OCI-LY1 (cell line): ENCODE data around the gene OPN1MW.
"Not testable (repeated sequence)": the region's sequence is repeated elsewhere in the genome, so short reads cannot be mapped to it uniquely, and the experiment has no call there.

Experiments used
- H2AFZ ChIP-seq: fragments of 200-600 bp; sonication (generic), shearing (Covaris generic); 2 replicates; pipeline ENCODE4 v1.6.0; 2014; ENCODE audit warnings: antibody characterized with exemption, mild to moderate bottlenecking, low read length
- H3F3A ChIP-seq: fragments of 200-600 bp; sonication (generic), shearing (Covaris generic); 2 replicates; pipeline ENCODE4 v1.6.0; 2014; ENCODE audit warnings: mild to moderate bottlenecking, antibody characterized with exemption, low read length, moderate library complexity; ENCODE audit not compliant: insufficient read depth
- H3K27ac ChIP-seq: fragments of 200-600 bp; sonication (generic); 2 replicates; pipeline ENCODE4 v1.5.1; 2014; ENCODE audit warnings: low read length, mixed run types, mild to moderate bottlenecking, low read depth; ENCODE audit not compliant: poor library complexity, severe bottlenecking
- H3K27me3 ChIP-seq: fragments of 200-600 bp; sonication (generic); 2 replicates; pipeline ENCODE4 v1.6.0; 2014; ENCODE audit warnings: antibody characterized with exemption, mild to moderate bottlenecking, low read length, moderate library complexity; ENCODE audit not compliant: insufficient read depth
- H3K36me3 ChIP-seq: fragments of 200-600 bp; sonication (generic); 2 replicates; pipeline ENCODE4 v1.6.1; 2014; ENCODE audit warnings: mild to moderate bottlenecking, antibody characterized with exemption, low read length, moderate library complexity, mixed read lengths; ENCODE audit not compliant: insufficient read depth
- H3K4me1 ChIP-seq: fragments of 200-600 bp; sonication (generic); 2 replicates; pipeline ENCODE4 v1.5.1; 2014; ENCODE audit warnings: mild to moderate bottlenecking, low read length, moderate library complexity; ENCODE audit not compliant: insufficient read depth, severe bottlenecking
- H3K4me2 ChIP-seq: fragments of 200-600 bp; sonication (generic), shearing (Covaris generic); 2 replicates; pipeline ENCODE4 v1.6.1; 2014; ENCODE audit warnings: low read length
- H3K4me3 ChIP-seq: fragments of 200-600 bp; sonication (generic); 2 replicates; pipeline ENCODE4 v1.5.1; 2014; ENCODE audit warnings: low read length, low read depth, mild to moderate bottlenecking, mixed read lengths; ENCODE audit not compliant: poor library complexity, severe bottlenecking
- H3K79me2 ChIP-seq: fragments of 200-600 bp; shearing (Covaris generic); 2 replicates; pipeline ENCODE4 v1.6.1; 2016; ENCODE audit warnings: mixed run types, low read length, mixed read lengths; ENCODE audit not compliant: insufficient read depth
- H3K9ac ChIP-seq: fragments of 200-600 bp; sonication (generic), shearing (Covaris generic); 2 replicates; pipeline ENCODE4 v1.6.1; 2014; ENCODE audit warnings: mild to moderate bottlenecking, low read length, mixed read lengths
- H3K9me2 ChIP-seq: fragments of 200-600 bp; sonication (generic), shearing (Covaris generic); 2 replicates; pipeline ENCODE4 v1.6.1; 2014; ENCODE audit warnings: low read depth, mild to moderate bottlenecking, low read length, mixed read lengths
- H3K9me3 ChIP-seq: fragments of 200-600 bp; shearing (Covaris generic); 2 replicates; pipeline ENCODE4 v1.6.1; 2014; ENCODE audit warnings: low read length, mixed read lengths
- H4K20me1 ChIP-seq: fragments of 200-600 bp; sonication (generic), shearing (Covaris generic); 2 replicates; pipeline ENCODE4 v1.6.0; 2016; ENCODE audit warnings: mild to moderate bottlenecking, low read length; ENCODE audit not compliant: insufficient read depth

Gene OPN1MW

GRCh38 chrX:154211057-154211456, 28.7 kb downstream of the OPN1MW start:
- H3K9ac ChIP-seq, H3K27me3 ChIP-seq, H3K4me1 ChIP-seq, H4K20me1 ChIP-seq, H3K4me2 ChIP-seq, H3F3A ChIP-seq, H2AFZ ChIP-seq, H3K36me3 ChIP-seq, H3K9me2 ChIP-seq, H3K27ac ChIP-seq, H3K79me2 ChIP-seq, H3K9me3 ChIP-seq, H3K4me3 ChIP-seq: not testable (repeated sequence)

GRCh38 chrX:154211499-154211898, 29.1 kb downstream of the OPN1MW start:
- H3K79me2 ChIP-seq, H3K36me3 ChIP-seq, H3F3A ChIP-seq, H3K9ac ChIP-seq, H3K9me2 ChIP-seq, H4K20me1 ChIP-seq, H3K9me3 ChIP-seq, H3K4me3 ChIP-seq, H3K4me2 ChIP-seq, H2AFZ ChIP-seq, H3K27ac ChIP-seq, H3K4me1 ChIP-seq, H3K27me3 ChIP-seq: not testable (repeated sequence)

DNA sequence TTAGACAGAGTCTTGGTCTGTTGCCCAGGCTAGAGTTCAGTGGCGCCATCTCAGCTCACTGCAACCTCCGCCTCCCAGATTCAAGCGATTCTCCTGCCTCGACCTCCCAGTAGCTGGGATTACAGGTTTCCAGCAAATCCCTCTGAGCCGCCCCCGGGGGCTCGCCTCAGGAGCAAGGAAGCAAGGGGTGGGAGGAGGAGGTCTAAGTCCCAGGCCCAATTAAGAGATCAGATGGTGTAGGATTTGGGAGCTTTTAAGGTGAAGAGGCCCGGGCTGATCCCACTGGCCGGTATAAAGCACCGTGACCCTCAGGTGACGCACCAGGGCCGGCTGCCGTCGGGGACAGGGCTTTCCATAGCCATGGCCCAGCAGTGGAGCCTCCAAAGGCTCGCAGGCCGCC, 37.1 kb downstream of the OPN1MW start, which contains the start of gene OPN1MW2:
Gene OPN1MW2, plus strand, starts transcription at position 301 of the 400 bp plus-strand sequence. Its CDS starts 60 bp downstream, at position 361.
- not testable (repeated sequence) for H3K79me2 ChIP-seq, H3K9ac ChIP-seq, H3F3A ChIP-seq, H3K27ac ChIP-seq, H3K4me3 ChIP-seq, H4K20me1 ChIP-seq, H3K36me3 ChIP-seq, H3K9me2 ChIP-seq, H3K27me3 ChIP-seq, H3K4me2 ChIP-seq, H3K9me3 ChIP-seq, H2AFZ ChIP-seq, H3K4me1 ChIP-seq

GRCh38 chrX:154225292-154225691, 42.9 kb downstream of the OPN1MW start:
- H3K27ac ChIP-seq, H3K4me2 ChIP-seq, H3K79me2 ChIP-seq, H3K4me3 ChIP-seq, H3K9me2 ChIP-seq, H3F3A ChIP-seq, H3K36me3 ChIP-seq, H3K27me3 ChIP-seq, H3K4me1 ChIP-seq, H2AFZ ChIP-seq, H4K20me1 ChIP-seq, H3K9me3 ChIP-seq, H3K9ac ChIP-seq: not testable (repeated sequence)

GRCh38 chrX:154226706-154227105, 44.3 kb downstream of the OPN1MW start:
- not testable (repeated sequence) for H2AFZ ChIP-seq, H3K9me2 ChIP-seq, H3K9me3 ChIP-seq, H3K9ac ChIP-seq, H3K4me1 ChIP-seq, H3K27me3 ChIP-seq, H3F3A ChIP-seq, H3K36me3 ChIP-seq, H3K4me3 ChIP-seq, H3K4me2 ChIP-seq, H3K79me2 ChIP-seq, H3K27ac ChIP-seq, H4K20me1 ChIP-seq

DNA sequence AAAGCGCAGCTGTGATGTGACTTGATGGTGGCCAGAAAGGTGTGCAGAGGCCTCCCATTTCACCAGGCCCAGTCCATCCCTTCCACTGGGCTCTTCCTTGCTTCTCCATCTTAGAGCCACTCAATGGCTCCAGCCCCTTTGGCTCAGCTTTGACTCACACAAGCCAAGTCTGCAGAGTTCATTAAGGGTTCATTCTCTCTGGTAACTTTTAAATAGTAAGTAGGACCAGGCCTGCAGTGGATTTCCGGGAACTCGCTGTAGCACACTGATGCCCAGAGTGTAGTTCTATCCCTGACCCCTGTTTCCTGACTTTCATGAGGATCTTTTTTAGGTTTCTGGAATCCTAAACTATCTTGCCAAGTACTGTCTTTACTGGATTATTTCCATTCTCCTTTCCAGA, 49.0 kb downstream of the OPN1MW start:
- H3K27ac ChIP-seq, H3K4me3 ChIP-seq, H3F3A ChIP-seq, H2AFZ ChIP-seq, H3K4me1 ChIP-seq, H3K36me3 ChIP-seq, H3K4me2 ChIP-seq, H4K20me1 ChIP-seq, H3K27me3 ChIP-seq, H3K9me2 ChIP-seq, H3K9me3 ChIP-seq, H3K9ac ChIP-seq, H3K79me2 ChIP-seq: not testable (repeated sequence)

DNA sequence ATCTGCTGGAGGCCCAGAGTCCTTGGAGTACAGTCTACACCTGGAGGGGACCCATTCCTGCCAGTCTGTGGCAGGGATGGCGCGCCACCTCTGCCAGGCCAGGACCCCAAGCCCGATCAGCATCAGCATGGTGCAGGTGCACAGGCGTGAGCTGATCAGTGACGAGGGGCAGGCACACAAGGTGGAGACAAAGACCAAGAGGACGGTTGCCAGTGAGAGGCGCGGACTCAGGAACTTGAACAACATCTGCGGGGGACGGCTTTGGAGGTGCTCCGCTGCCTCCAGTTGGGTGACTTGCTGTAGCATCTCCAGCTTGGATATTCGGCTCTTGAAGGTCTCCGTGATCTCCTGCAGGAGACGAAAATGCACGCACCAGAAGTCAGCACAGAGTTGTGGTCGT, 51.2 kb downstream of the OPN1MW start:
- not testable (repeated sequence) for H3K4me3 ChIP-seq, H3K27ac ChIP-seq, H3K9me3 ChIP-seq, H3K9ac ChIP-seq, H2AFZ ChIP-seq, H3K9me2 ChIP-seq, H3K27me3 ChIP-seq, H3K36me3 ChIP-seq, H4K20me1 ChIP-seq, H3K79me2 ChIP-seq, H3F3A ChIP-seq, H3K4me2 ChIP-seq, H3K4me1 ChIP-seq

DNA sequence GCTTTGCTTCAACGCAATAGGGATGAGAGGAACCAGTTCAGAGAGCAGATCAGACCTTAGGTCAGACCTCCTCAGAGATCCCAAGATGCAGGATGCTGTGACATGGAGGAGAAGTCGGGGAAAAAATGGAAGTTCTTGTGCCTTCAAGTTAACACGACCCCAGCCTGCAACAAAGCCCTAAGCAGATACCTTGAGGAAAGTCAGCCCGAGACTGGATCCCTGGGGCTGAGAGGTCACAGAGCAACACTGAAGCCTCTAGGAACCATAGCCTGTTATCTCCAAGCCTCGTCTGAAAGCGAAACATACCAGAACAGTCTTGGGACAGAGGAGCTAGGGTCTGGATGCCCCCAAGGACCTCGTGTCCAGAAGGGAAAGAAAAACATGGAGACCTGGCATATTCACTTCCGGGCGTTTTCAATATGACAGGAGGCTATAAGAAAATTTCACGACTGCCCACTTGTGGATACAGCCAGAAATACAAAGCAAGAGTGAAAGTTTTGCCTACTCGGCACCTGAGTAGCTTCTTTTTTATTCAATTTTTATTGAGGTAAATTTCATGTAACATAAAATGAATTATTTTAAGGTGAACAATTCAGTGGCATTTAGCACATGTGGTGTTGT, 56.7 kb downstream of the OPN1MW start:
- not testable (repeated sequence) for H3K36me3 ChIP-seq, H3K27me3 ChIP-seq, H3K9me3 ChIP-seq, H2AFZ ChIP-seq, H3F3A ChIP-seq, H3K27ac ChIP-seq, H3K4me3 ChIP-seq, H4K20me1 ChIP-seq, H3K9me2 ChIP-seq, H3K4me2 ChIP-seq, H3K79me2 ChIP-seq, H3K4me1 ChIP-seq, H3K9ac ChIP-seq
